WTC11 (cell line): Measurements from ENCODE around the gene SOX8. TPM values are rescaled to one million over a fixed set of nuclear protein-coding genes. Genes with fewer than 3 reads are reported as not detected.
"Not testable (repeated sequence)": the region's sequence is repeated elsewhere in the genome, so short reads cannot be mapped to it uniquely, and the experiment has no call there.

Experiments
- ATAC-seq: fragments of 200-7000 bp; cut with Tn5 transposase; 2 replicates; pipeline ENCODE4 v1.10.0; 2021; ENCODE audit warnings: mild to moderate bottlenecking, moderate library complexity
- CTCF ChIA-PET: fragments of 300-600 bp; sonication (Branson Sonifier 250); formaldehyde crosslinking; loops from one replicate; lab custom pipeline; 2021; ENCODE audit warnings: antibody characterized with exemption; lab: Charles Lee
- POLR2A ChIA-PET: fragments of 350-600 bp; sonication (Branson Sonifier 250); formaldehyde crosslinking; loops from one replicate; lab custom pipeline; 2021; ENCODE audit warnings: antibody characterized with exemption; lab: Charles Lee
- DNase-seq: peaks from one replicate; pipeline ENCODE4 v3.0.0; 2021; ENCODE audit warnings: low spot score
- H3K27ac Mint-ChIP-seq: 2 replicates; pipeline ENCODE4 v1.8.0; 2021; ENCODE audit warnings: mixed read lengths
- H3K27me3 Mint-ChIP-seq: 2 replicates; pipeline ENCODE4 v1.8.0; 2021; ENCODE audit warnings: low read depth, mild to moderate bottlenecking, moderate library complexity, mixed read lengths
- H3K36me3 Mint-ChIP-seq: 2 replicates; pipeline ENCODE4 v1.8.0; 2021; ENCODE audit warnings: mixed read lengths
- H3K4me1 Mint-ChIP-seq: 2 replicates; pipeline ENCODE4 v1.8.0; 2022; ENCODE audit warnings: mixed read lengths
- H3K4me3 Mint-ChIP-seq: 2 replicates; pipeline ENCODE4 v1.8.0; 2021; ENCODE audit warnings: mild to moderate bottlenecking, moderate library complexity, mixed read lengths
- H3K9me3 Mint-ChIP-seq: 2 replicates; pipeline ENCODE4 v1.8.0; 2021; ENCODE audit warnings: mixed read lengths
- AFF4 ChIP-seq: sonication (generic); formaldehyde crosslinking; IDR thresholded peaks from 2 replicates; pipeline ENCODE4 v1.8.1; 2023; ENCODE audit warnings: mild to moderate bottlenecking, missing genetic modification reagents, borderline replicate concordance
- ARID4B ChIP-seq: sonication (generic); formaldehyde crosslinking; IDR thresholded peaks from 2 replicates; pipeline ENCODE4 v1.8.0; 2023; ENCODE audit warnings: missing genetic modification reagents, mild to moderate bottlenecking, borderline replicate concordance
- E2F5 ChIP-seq: sonication (generic); formaldehyde crosslinking; IDR thresholded peaks from 2 replicates; pipeline ENCODE4 v1.8.1; 2022; ENCODE audit warnings: mild to moderate bottlenecking, moderate library complexity, missing genetic modification reagents
- FOXJ3 ChIP-seq: sonication (generic); formaldehyde crosslinking; IDR thresholded peaks from 2 replicates; pipeline ENCODE4 v1.9.0; 2021; ENCODE audit warnings: missing genetic modification reagents, mild to moderate bottlenecking, borderline replicate concordance
- FOXK1 ChIP-seq: sonication (generic); formaldehyde crosslinking; IDR thresholded peaks from 2 replicates; pipeline ENCODE4 v1.8.0; 2022; ENCODE audit warnings: mild to moderate bottlenecking, moderate library complexity, missing genetic modification reagents
- HMGXB4 ChIP-seq: sonication (generic); formaldehyde crosslinking; IDR thresholded peaks from 2 replicates; pipeline ENCODE4 v1.8.1; 2023; ENCODE audit warnings: mild to moderate bottlenecking, moderate library complexity, missing genetic modification reagents
- MAX ChIP-seq: sonication (generic); formaldehyde crosslinking; IDR thresholded peaks from 2 replicates; pipeline ENCODE4 v1.8.0; 2022; ENCODE audit warnings: mild to moderate bottlenecking, missing genetic modification reagents
- NFE2L1 ChIP-seq: sonication (generic); formaldehyde crosslinking; IDR thresholded peaks from 2 replicates; pipeline ENCODE4 v1.8.1; 2023; ENCODE audit warnings: missing genetic modification reagents
- NFYB ChIP-seq: sonication (generic); formaldehyde crosslinking; conservative IDR thresholded peaks from 2 replicates; pipeline ENCODE4 v1.8.0; 2022; ENCODE audit warnings: low read depth, missing genetic modification reagents
- NR3C1 ChIP-seq: sonication (generic); formaldehyde crosslinking; conservative IDR thresholded peaks from 2 replicates; pipeline ENCODE4 v1.8.1; 2023; ENCODE audit warnings: low read depth, mild to moderate bottlenecking, missing genetic modification reagents
- ZNF425 ChIP-seq: fragments of 250-450 bp; sonication (Bioruptor Pico); conservative IDR thresholded peaks from 2 replicates; pipeline ENCODE4 v1.9.0; 2021; ENCODE audit warnings: mild to moderate bottlenecking
- ZNF532 ChIP-seq: fragments of 250-450 bp; sonication (Bioruptor Pico); IDR thresholded peaks from 2 replicates; pipeline ENCODE4 v1.9.0; 2021; ENCODE audit warnings: mild to moderate bottlenecking, borderline replicate concordance
- total RNA-seq: library from RNA; stranded (reverse); gene quantifications from 3 replicates; pipeline ENCODE4 v1.2.3, GENCODE V29; 2021

The SOX8 gene
- total RNA-seq, 1 experiment from 2014 or later = 12.3 TPM

GRCh38 chr16:1024138-1024537, 42.6 kb downstream of the SOX8 start (continued):
- no peak for TF ChIP-seq ARID4B
- TF ChIP-seq, all 79 proteins: peak for 0

- POLR2A ChIA-PET, H3K27ac Mint-ChIP-seq, H3K9me3 Mint-ChIP-seq, H3K4me1 Mint-ChIP-seq, DNase-seq, ATAC-seq, H3K27me3 Mint-ChIP-seq, CTCF ChIA-PET, H3K36me3 Mint-ChIP-seq, H3K4me3 Mint-ChIP-seq: not testable (repeated sequence)
Measured at GRCh38 chr16:1025183-1025809, 43.7 kb downstream of the SOX8 start.

- Mint-ChIP-seq H3K4me1 (no peaks in the 10 kb centered on the region), H3K27me3 (no peaks in the 10 kb centered on the region), H3K36me3 (no peaks in the 10 kb centered on the region), H3K9me3 (no peaks in the 10 kb centered on the region), H3K27ac (no peak overlapping the region; the same call in 1 of the 2 replicates), H3K4me3 (no peak overlapping the region)
- no peak for DNase-seq
- POLR2A ChIA-PET = no interaction called here
- ATAC-seq = no peak; the same call in 1 of the 2 replicates
- CTCF ChIA-PET = interaction anchor here (1.5 kb wide), 1 partner anchor 31 kb away, joined by 8 read pairs; no protein-coding TSS in a partner anchor
- TF ChIP-seq HMGXB4 (CRISPR knock-in tag) (no peak), E2F5 (CRISPR knock-in tag) (no peak), FOXK1 (CRISPR knock-in tag) (no peak), AFF4 (no peak), FOXJ3 (CRISPR knock-in tag) (no peak), ZNF425 (no peak), NFE2L1 (no peak), MAX (CRISPR knock-in tag) (no peak), NFYB (CRISPR knock-in tag) (no peak), NR3C1 (CRISPR knock-in tag) (no peak), ZNF532 (CRISPR knock-in tag) (no peak)
Measured at GRCh38 chr16:1026057-1026783, 44.6 kb downstream of the SOX8 start.
